Fibroblast of villous mesenchyme (primary cell): Measurements from ENCODE around the gene LYRM4. TPM values are rescaled to one million over a fixed set of nuclear protein-coding genes. Genes with fewer than 3 reads are reported as not detected.
A peak's percentile ranks its signal among the peaks of the same experiment; 100 is the strongest.

Experiments
- DNase-seq: peaks from one replicate; pipeline ENCODE4 v3.0.0-alpha.2; 2010; ENCODE audit warnings: low read depth
- H3K4me3 ChIP-seq: 2 replicates; pipeline ENCODE4 v1.5.1; 2011; ENCODE audit warnings: low read depth, mild to moderate bottlenecking, low read length
- total RNA-seq: library from RNA; depleted of rRNA; stranded (reverse); fragments of >200 nt; gene quantifications from 2 replicates; pipeline ENCODE4 v1.2.3, GENCODE V29; 2012
- TF ChIP-seq, protein P1 (sequence below): IDR thresholded peaks from 2 replicates; pipeline ENCODE4 v1.5.1; 2012; ENCODE audit warnings: low read depth, mild to moderate bottlenecking, low read length; ENCODE audit not compliant: insufficient read depth

The LYRM4 gene
- total RNA-seq, 1 donor, result 13.4 TPM

DNA sequence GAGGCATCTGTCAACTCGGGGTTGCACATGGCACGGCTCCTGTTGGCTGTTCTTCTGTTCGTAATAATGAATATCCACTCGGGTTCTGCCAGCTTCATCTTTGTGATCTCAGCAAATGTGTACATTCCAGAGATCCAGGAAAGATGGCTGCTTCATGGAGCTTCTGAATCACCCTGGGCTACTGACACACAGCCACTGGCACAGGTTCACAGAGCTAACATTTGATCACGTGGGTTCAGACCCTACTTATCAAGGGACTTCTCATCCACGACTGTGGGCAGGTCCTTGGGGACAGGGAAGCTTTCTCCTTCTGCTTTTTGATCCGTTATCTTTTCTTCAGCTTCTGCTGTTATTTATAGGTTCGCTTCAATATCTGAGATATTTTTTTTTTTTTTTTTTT is 157.5 kb downstream of the LYRM4 start:
- DNase-seq, result no peak
- H3K4me3 ChIP-seq, result no peak overlapping the region
- TF ChIP-seq, protein P1, sequence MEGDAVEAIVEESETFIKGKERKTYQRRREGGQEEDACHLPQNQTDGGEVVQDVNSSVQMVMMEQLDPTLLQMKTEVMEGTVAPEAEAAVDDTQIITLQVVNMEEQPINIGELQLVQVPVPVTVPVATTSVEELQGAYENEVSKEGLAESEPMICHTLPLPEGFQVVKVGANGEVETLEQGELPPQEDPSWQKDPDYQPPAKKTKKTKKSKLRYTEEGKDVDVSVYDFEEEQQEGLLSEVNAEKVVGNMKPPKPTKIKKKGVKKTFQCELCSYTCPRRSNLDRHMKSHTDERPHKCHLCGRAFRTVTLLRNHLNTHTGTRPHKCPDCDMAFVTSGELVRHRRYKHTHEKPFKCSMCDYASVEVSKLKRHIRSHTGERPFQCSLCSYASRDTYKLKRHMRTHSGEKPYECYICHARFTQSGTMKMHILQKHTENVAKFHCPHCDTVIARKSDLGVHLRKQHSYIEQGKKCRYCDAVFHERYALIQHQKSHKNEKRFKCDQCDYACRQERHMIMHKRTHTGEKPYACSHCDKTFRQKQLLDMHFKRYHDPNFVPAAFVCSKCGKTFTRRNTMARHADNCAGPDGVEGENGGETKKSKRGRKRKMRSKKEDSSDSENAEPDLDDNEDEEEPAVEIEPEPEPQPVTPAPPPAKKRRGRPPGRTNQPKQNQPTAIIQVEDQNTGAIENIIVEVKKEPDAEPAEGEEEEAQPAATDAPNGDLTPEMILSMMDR, result no peak

DNA sequence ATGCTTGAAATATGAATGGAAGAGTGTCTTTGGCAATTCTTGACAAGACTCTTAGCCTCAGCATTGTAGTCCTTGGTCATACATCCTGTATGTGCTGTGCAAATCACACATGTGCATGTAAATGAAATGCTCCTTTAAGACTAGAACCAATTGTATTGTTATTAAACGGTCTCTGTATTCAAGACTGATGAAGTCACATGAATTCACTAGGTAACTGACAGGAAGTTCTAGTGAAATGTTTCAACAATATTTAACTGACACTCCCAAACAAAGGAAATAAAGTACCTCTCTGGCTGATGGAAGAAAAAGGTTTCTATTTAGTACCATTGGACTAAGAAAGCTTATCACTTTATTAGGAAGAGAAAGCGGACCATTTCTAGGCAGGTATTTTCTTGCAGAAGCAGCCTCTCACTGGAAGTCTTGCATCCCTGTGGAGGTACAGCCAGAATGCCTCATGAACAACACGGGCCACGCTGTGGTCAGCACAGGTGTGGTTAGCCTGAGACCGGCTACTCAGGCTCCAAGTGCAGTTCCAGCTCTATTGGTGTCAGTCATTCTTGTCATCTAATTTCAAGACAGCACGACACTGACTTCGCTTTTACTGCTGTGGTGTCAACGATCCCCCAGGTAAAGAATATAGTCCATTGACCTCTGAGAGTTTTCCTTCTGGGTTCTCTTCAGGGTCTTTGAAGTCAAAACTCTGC is 158.3 kb downstream of the LYRM4 start:
- no peak for DNase-seq
- TF ChIP-seq, protein P1, result no peak
- H3K4me3 ChIP-seq, result no peak overlapping the region

DNA sequence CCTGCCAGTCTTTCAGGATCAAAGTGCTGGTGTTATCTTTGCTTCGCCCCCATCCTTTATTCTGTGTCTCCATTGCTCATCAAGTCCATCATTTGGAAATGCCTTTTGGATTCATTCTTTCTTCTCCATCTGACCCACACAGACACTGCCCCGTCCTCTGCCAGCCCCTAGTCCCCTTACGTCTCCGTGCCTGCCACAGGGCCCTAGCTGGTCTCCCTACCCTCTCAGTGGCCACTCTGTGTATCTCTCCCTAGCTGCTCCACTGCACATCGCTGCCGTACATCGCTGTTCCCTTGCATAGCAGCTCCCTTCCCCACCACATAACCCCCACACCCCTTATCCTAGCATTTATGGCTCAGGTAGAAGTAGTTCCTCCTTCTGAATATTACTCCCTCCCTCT is 159.9 kb downstream of the LYRM4 start:
- no peak for DNase-seq
- TF ChIP-seq, protein P1, result no peak
- H3K4me3 ChIP-seq, result no peak overlapping the region

DNA sequence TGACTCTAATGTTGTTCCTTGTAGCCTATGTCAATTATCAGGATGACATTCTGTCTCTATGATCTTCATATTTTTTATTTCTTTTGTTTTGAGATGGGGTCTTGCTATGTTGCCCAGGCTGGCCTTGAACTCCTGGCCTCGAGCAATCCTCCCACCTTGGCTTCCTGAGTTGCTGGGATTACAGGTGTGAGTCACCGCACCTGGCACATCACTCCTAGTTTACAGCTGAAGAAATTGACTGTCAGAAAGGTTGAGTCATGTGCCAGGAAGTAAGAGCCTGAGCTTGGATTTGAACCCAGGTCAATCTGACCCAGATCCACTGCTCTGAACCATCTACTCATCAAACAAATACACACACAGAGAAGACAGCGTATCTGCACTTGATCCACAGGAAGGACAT is 161.2 kb downstream of the LYRM4 start:
- H3K4me3 ChIP-seq, result no peak overlapping the region
- TF ChIP-seq, protein P1, result no peak
- no peak for DNase-seq

DNA sequence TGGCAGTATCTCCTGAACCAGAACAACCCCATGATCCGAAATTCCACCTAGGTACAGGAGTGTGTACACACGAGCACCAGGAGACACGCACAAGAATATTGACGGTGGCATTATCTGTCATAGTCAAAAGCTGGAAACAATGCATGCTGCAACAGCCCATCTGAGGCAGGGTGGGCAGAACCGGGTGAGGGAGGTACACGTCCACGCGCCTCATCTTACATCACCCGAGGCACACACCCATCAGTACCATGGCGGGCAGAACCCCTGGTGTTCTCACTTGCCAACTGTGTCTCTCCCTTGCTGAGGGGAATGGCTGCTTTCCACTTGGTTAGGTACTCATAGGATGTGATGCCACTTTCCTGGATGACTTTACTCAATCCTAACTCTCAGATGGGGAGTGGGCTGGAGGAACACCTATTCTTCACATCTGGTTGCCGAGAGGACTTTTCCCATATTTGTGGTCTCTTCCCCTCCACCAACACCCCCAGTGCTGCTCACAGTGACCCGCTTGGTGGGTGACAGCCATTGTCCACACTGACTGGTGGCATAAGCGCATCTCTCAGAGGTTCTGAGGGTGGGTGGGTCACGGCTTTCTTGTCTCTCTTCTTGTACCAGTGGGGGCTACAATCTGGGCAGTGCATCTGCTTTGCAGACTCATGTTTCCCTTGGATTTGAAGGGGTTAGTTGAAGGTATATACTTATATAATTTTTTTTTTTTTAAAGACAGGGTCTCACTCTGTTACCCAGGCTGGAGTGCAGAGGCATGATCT is 162.1 kb downstream of the LYRM4 start:
- DNase-seq, result no peak
- TF ChIP-seq, protein P1, result no peak
- no peak overlapping the region for H3K4me3 ChIP-seq

DNA sequence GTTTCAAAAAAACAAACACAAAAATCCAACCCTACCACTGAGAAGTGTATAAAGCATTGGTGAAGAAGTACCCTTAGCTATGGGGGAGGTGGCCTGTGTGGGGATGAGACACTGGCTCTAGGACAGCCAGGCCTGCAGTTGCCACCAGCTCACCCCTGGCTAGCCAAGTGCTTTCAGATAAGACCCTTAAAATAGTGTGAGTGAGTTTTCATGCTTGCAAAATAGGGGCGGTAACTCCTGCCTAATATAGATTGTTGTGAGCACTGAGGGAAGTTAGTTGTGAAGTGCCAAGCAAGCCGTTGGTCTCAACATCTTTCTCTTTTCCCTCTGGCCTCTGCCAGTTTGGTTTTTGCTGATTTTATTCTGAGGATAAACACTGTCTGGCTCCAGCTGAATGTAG is 164.3 kb downstream of the LYRM4 start:
- DNase-seq, result peak; percentile 16
- H3K4me3 ChIP-seq, result no peak overlapping the region
- TF ChIP-seq, protein P1, result no peak
